ENCODE measurements around the gene POC1A.

The POC1A gene

GRCh38 chr3:52154135-52155094 lies at the start of gene POC1A:
Gene POC1A (minus strand): TSS chr3:52154423. CDS start chr3:52154372, 51 bp downstream.
- DNase-seq (ENCODE audit: low read depth): peak; percentile 97

GRCh38 chr3:52203701-52204100 lies 49.5 kb upstream of the POC1A start:
- no peak for DNase-seq (ENCODE audit: low read depth)

GRCh38 chr3:52202384-52203077 lies 48.3 kb upstream of the POC1A start:
- DNase-seq (ENCODE audit: low read depth): no peak

- DNase-seq (ENCODE audit: low read depth): no peak
Measured at GRCh38 chr3:52200981-52201679, 46.9 kb upstream of the POC1A start.

GRCh38 chr3:52198643-52199608 lies 44.7 kb upstream of the POC1A start:
- no peak for DNase-seq (ENCODE audit: low read depth)

GRCh38 chr3:52197842-52198625 lies 43.8 kb upstream of the POC1A start, which contains the start of gene ALAS1:
Gene ALAS1 (plus strand): TSS chr3:52198160. CDS start chr3:52199242, 1,082 bp downstream.
- peak; percentile 73 for DNase-seq (ENCODE audit: low read depth)

GRCh38 chr3:52197499-52197841 lies 43.2 kb upstream of the POC1A start:
- DNase-seq (ENCODE audit: low read depth): no peak

- DNase-seq (ENCODE audit: low read depth): no peak
Measured at GRCh38 chr3:52196977-52197376, 42.8 kb upstream of the POC1A start.

- DNase-seq (ENCODE audit: low read depth): peak; percentile 64
Measured at GRCh38 chr3:52195823-52196331, 41.7 kb upstream of the POC1A start.

GRCh38 chr3:52195291-52195597 lies 41.0 kb upstream of the POC1A start:
- no peak for DNase-seq (ENCODE audit: low read depth)

GRCh38 chr3:52194485-52195290 lies 40.5 kb upstream of the POC1A start:
- no peak for DNase-seq (ENCODE audit: low read depth)

- no peak for DNase-seq (ENCODE audit: low read depth)
Measured at GRCh38 chr3:52193065-52193464, 38.8 kb upstream of the POC1A start.

- DNase-seq (ENCODE audit: low read depth): no peak
Measured at GRCh38 chr3:52191663-52192062, 37.4 kb upstream of the POC1A start.

- DNase-seq (ENCODE audit: low read depth): peak; percentile 54
Measured at GRCh38 chr3:52190294-52191074, 36.3 kb upstream of the POC1A start.

GRCh38 chr3:52188556-52188955 lies 34.3 kb upstream of the POC1A start:
- no peak for DNase-seq (ENCODE audit: low read depth)

- no peak for DNase-seq (ENCODE audit: low read depth)
Measured at GRCh38 chr3:52186729-52187128, 32.5 kb upstream of the POC1A start.

GRCh38 chr3:52185837-52186236 lies 31.6 kb upstream of the POC1A start:
- DNase-seq (ENCODE audit: low read depth): no peak

GRCh38 chr3:52185311-52185710 lies 31.1 kb upstream of the POC1A start:
- no peak for DNase-seq (ENCODE audit: low read depth)

GRCh38 chr3:52184690-52185089 lies 30.5 kb upstream of the POC1A start:
- DNase-seq (ENCODE audit: low read depth): no peak

All from GM04504 (cell line).